Measurements from ENCODE around the gene AK8.
A peak's percentile ranks its signal among the peaks of the same experiment; 100 is the strongest.

The AK8 gene, protein sequence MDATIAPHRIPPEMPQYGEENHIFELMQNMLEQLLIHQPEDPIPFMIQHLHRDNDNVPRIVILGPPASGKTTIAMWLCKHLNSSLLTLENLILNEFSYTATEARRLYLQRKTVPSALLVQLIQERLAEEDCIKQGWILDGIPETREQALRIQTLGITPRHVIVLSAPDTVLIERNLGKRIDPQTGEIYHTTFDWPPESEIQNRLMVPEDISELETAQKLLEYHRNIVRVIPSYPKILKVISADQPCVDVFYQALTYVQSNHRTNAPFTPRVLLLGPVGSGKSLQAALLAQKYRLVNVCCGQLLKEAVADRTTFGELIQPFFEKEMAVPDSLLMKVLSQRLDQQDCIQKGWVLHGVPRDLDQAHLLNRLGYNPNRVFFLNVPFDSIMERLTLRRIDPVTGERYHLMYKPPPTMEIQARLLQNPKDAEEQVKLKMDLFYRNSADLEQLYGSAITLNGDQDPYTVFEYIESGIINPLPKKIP

DNA sequence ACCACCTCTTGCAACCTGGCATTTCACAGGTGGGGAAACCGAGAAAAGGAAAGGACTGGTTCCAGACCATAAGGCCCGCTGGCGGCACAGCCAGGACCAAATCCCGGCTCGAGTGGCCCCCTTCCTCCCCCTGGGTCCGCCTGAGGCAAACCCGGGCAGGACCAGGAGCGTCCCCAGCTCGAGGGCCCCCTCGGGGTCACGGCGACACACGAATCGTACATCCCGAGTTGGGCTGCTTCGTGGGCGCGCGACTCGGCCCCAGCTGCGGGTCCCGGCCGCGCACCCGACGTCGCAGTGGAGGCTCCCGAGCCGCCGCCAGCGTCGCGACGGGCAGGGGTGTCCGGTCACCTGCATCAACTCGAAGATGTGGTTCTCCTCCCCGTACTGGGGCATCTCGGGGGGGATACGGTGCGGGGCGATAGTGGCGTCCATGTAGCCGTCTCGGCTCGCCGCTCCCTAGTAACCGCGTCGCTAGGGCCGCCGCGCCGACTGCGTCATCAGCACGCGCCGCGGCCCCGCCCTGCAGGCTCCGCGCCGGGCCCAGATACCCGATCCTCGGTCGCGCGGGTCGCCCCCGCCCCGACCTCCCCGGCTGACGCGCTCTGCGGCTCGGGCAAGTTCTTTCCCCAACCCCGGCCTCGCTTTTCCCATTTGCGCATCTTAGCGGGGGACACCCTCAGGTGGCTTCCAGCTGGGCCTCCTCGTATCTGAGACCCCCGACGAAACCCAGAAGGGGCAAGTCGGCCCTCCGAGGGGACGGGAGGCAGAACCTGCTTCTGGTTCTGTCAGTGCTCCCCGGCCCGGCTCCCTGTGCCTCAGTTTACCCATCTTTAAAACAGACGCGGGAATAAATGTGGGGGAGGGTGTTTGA, at the start of gene AK8:
AK8 (minus strand) TSS at position 461 of the 871 bp plus-strand sequence; CDS start at position 432, 29 bp downstream.
- Histone ChIP-seq H3K9me3 (ENCODE audit: severe bottlenecking) (no peaks in the 10 kb centered on the region), H3K36me3 (peaks cover 7% of the 10 kb centered on the region), H3K27ac (peak within 1 kb of the TSS; percentile 81), H3K4me3 (ENCODE audit: low read depth, low read length) (peak within 1 kb of the TSS; percentile 98), H3K27me3 (ENCODE audit: insufficient read depth, low read depth, severe bottlenecking) (peaks cover 9% of the 10 kb centered on the region)
- peak; percentile 77 for DNase-seq
- TF ChIP-seq, protein P1, sequence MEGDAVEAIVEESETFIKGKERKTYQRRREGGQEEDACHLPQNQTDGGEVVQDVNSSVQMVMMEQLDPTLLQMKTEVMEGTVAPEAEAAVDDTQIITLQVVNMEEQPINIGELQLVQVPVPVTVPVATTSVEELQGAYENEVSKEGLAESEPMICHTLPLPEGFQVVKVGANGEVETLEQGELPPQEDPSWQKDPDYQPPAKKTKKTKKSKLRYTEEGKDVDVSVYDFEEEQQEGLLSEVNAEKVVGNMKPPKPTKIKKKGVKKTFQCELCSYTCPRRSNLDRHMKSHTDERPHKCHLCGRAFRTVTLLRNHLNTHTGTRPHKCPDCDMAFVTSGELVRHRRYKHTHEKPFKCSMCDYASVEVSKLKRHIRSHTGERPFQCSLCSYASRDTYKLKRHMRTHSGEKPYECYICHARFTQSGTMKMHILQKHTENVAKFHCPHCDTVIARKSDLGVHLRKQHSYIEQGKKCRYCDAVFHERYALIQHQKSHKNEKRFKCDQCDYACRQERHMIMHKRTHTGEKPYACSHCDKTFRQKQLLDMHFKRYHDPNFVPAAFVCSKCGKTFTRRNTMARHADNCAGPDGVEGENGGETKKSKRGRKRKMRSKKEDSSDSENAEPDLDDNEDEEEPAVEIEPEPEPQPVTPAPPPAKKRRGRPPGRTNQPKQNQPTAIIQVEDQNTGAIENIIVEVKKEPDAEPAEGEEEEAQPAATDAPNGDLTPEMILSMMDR (IDR thresholded peaks at IDR 0.05; ENCODE audit: low read depth, low read length) = no peak

DNA sequence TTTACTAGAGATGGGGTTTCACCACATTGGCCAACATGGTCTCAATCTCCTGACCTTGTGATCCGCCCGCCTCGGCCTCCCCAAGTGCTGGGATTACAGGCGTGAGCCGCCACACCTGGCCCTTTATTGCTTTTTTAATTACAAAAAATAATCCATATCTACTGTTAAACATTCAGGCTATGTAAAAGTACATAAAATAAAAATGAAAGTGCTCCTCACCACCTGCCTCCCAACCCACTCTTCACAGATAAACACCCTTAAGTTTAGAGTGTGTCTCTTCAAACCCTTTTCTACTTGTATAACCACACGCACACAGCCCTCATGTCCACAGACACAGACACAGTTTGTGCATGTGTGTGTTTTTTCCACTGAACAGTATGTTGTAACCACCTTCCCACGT, 49.6 kb upstream of the AK8 start:
- Histone ChIP-seq H3K36me3 (peaks cover 45% of the 10 kb centered on the region), H3K9me3 (ENCODE audit: severe bottlenecking) (no peaks in the 10 kb centered on the region), H3K4me3 (ENCODE audit: low read depth, low read length) (no peak overlapping the region), H3K27me3 (ENCODE audit: insufficient read depth, low read depth, severe bottlenecking) (no peaks in the 10 kb centered on the region), H3K27ac (no peak overlapping the region)
- DNase-seq = no peak
- TF ChIP-seq, protein P1 (IDR thresholded peaks at IDR 0.05; ENCODE audit: low read depth, low read length) = no peak

GRCh38 chr9:132923346-132923902, 45.3 kb upstream of the AK8 start:
- H3K4me3 ChIP-seq (ENCODE audit: low read depth, low read length) = no peak overlapping the region
- no peaks in the 10 kb centered on the region for H3K9me3 ChIP-seq (ENCODE audit: severe bottlenecking)
- H3K27ac ChIP-seq = no peak overlapping the region
- H3K36me3 ChIP-seq = peaks cover 73% of the 10 kb centered on the region
- TF ChIP-seq, protein P1 (IDR thresholded peaks at IDR 0.05; ENCODE audit: low read depth, low read length) = no peak
- DNase-seq = no peak
- H3K27me3 ChIP-seq (ENCODE audit: insufficient read depth, low read depth, severe bottlenecking) = no peaks in the 10 kb centered on the region

DNA sequence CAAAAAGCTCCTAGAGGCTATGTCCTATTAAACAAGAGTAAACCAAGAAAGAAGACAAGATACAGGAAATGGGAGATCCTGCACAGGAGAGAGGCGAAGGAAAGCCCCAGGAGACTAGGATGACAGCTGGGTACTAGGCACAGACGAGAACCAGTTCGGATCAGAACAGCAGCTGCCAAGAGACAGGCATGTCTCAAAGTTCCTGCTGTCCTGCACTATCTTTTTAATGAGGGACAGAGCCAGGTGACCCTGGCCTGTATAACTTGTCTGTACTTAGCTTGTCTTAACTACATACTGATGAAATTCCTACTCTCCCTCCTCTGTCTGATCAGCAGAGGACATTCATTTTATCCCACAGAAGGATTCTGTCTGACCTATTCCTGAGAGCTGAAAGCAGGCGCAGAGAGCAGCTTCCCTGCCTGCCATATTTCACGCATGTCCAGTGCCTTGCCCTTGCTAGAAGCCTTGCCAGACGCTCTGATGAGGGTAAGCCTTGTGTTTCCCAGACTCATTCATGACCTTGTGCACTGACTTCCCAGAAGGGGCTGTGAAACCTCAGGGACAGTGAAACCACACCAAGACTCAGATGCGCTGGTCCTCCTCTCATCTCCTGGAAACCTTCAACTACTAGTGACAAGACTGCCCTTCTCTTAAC, 41.7 kb upstream of the AK8 start:
- Histone ChIP-seq H3K27ac (no peak overlapping the region), H3K36me3 (peaks cover 68% of the 10 kb centered on the region)
- no peak for DNase-seq

DNA sequence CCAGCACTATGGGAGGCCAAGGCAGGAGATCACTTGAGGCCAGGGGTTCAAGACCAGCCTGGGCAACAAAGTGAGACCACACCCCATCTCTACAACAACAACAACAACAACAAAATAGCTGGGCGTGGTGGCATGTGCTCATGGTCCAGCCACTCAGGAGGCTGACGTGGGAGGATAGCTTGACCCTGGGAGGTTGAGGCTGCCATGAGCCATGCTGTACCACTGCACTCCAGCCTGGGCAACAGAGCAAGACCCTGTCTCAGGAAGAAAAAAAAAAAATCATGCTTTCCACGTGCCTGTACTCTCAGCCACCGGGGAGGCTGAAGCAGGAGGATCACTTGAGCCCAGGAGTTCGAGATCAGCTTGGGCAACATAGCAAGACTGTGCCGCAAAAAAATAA, 36.8 kb upstream of the AK8 start:
- H3K4me3 ChIP-seq (ENCODE audit: low read depth, low read length) = no peak overlapping the region
- no peak for DNase-seq
- no peaks in the 10 kb centered on the region for H3K9me3 ChIP-seq (ENCODE audit: severe bottlenecking)
- H3K27me3 ChIP-seq (ENCODE audit: insufficient read depth, low read depth, severe bottlenecking) = no peaks in the 10 kb centered on the region
- TF ChIP-seq, protein P1 (IDR thresholded peaks at IDR 0.05; ENCODE audit: low read depth, low read length) = no peak
- no peak overlapping the region for H3K27ac ChIP-seq
- H3K36me3 ChIP-seq = peaks cover 66% of the 10 kb centered on the region

More for the DNA sequence above, 41.7 kb upstream of the AK8 start:
- no peak overlapping the region for H3K4me3 ChIP-seq (ENCODE audit: low read depth, low read length)
- no peaks in the 10 kb centered on the region for H3K27me3 ChIP-seq (ENCODE audit: insufficient read depth, low read depth, severe bottlenecking)
- TF ChIP-seq, protein P1 (IDR thresholded peaks at IDR 0.05; ENCODE audit: low read depth, low read length) = no peak
- H3K9me3 ChIP-seq (ENCODE audit: severe bottlenecking) = no peaks in the 10 kb centered on the region
